ENCODE measurements around the gene ESF1.

- TF ChIP-seq EP300 (IDR thresholded peaks at IDR 0.05), result no peak
- no peak for TF ChIP-seq CTCF (IDR thresholded peaks at IDR 0.05)
- TF ChIP-seq MAX (IDR thresholded peaks at IDR 0.05), result no peak
- no peak for TF ChIP-seq POLR2A (IDR thresholded peaks at IDR 0.05; ENCODE audit: low read length)
- no peak for TF ChIP-seq PHF8 (IDR thresholded peaks at IDR 0.05; ENCODE audit: borderline replicate concordance, low read depth)
- no peak for TF ChIP-seq REST (IDR thresholded peaks at IDR 0.05)
- TF ChIP-seq SMC3 (IDR thresholded peaks at IDR 0.05), result no peak
- TF ChIP-seq NR3C1 (IDR thresholded peaks at IDR 0.05), result no peak
- no peak for TF ChIP-seq POLR2AphosphoS2 (conservative IDR thresholded peaks at IDR 0.05; ENCODE audit: low read length)
- no peak for TF ChIP-seq EHF (CRISPR knock-in tag; IDR thresholded peaks at IDR 0.05)
- TF ChIP-seq HOXA7 (CRISPR knock-in tag; IDR thresholded peaks at IDR 0.05), result no peak
These were observed 25.8 kb downstream of the ESF1 start for GRCh38 chr20:13758884-13759283.

Data from A549 (cell line).